ENCODE data around the gene POLR2B.

The POLR2B gene

DNA sequence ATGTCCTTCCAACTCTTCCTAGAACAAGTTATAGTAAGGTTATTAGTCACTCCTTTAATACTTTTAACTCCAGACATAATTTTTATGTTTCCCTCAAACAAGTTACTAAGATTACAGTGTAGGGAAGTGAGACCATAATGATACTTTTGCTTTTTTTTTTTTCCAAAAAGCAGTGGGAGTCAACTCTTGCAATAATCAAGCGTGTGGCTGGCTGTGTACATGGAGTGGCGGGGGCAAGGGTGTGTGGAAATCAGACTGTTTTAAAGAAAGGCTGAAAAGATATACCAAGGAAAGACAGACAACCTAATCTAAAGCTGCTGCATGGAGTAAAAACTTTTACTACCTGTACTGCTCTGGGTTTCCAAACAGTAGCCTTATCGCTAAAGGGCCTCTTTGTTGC lies 5.4 kb upstream of the POLR2B start:
- H3K4me3 Mint-ChIP-seq, result no peak overlapping the region

GRCh38 chr4:56976283-56976836 lies 2.3 kb upstream of the POLR2B start:
- H3K9me3 Mint-ChIP-seq, result peaks cover 12% of the 10 kb centered on the region
- H3K4me3 Mint-ChIP-seq, result peak overlapping the region; percentile 100
- no peaks in the 10 kb centered on the region for H3K27me3 Mint-ChIP-seq (ENCODE audit: low read depth)
- peaks cover 44% of the 10 kb centered on the region for H3K36me3 Mint-ChIP-seq (ENCODE audit: low read depth)
- H3K27ac Mint-ChIP-seq, result peak overlapping the region; percentile 74
- H3K4me1 Mint-ChIP-seq (ENCODE audit: low read depth), result peaks cover 48% of the 10 kb centered on the region

More for the DNA sequence above, 5.4 kb upstream of the POLR2B start:
- Mint-ChIP-seq H3K36me3 (ENCODE audit: low read depth) (peaks cover 52% of the 10 kb centered on the region), H3K9me3 (peaks cover 12% of the 10 kb centered on the region), H3K27ac (no peak overlapping the region), H3K4me1 (ENCODE audit: low read depth) (peaks cover 30% of the 10 kb centered on the region), H3K27me3 (ENCODE audit: low read depth) (no peaks in the 10 kb centered on the region)

DNA sequence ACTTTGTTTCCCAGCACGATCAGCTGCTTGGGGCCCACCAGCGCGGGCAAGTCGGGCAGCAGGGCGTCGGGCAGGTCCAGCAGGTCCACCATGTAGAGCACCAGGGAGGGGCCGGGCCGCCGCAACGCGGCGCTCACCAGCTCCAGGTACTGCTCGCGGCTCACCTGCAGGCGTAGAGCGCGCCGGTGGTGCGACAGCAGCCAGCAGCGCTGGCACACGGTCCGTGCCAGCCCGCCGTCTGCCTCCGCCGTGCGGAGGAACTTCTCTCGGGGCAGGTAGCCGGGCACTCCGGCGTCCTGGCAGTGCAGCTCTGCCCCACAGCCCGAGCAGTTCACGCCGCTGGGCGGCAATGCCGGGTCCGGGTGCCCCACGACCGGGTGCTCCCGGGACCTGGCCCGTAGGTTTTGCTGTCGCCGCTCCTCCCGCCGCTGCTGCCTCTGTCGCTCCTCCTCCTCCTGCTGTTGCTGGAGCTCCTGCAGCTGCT lies 1.8 kb upstream of the POLR2B start:
- Mint-ChIP-seq H3K36me3 (ENCODE audit: low read depth) (peaks cover 45% of the 10 kb centered on the region), H3K4me3 (peak overlapping the region; percentile 100), H3K9me3 (peaks cover 12% of the 10 kb centered on the region), H3K27me3 (ENCODE audit: low read depth) (no peaks in the 10 kb centered on the region), H3K27ac (peak overlapping the region; percentile 99), H3K4me1 (ENCODE audit: low read depth) (peaks cover 52% of the 10 kb centered on the region)

- Mint-ChIP-seq H3K27ac (peak within 1 kb of the TSS; percentile 100), H3K4me1 (ENCODE audit: low read depth) (peaks cover 51% of the 10 kb centered on the region), H3K4me3 (peak within 1 kb of the TSS; percentile 100), H3K27me3 (ENCODE audit: low read depth) (no peaks in the 10 kb centered on the region), H3K36me3 (ENCODE audit: low read depth) (peaks cover 42% of the 10 kb centered on the region), H3K9me3 (peaks cover 12% of the 10 kb centered on the region)
Observed at GRCh38 chr4:56977321-56978012, 1.2 kb upstream of the POLR2B start, which contains the start of gene NOA1. NOA1 (minus strand) TSS chr4:56977606; CDS start chr4:56977585, 21 bp downstream.

GRCh38 chr4:56979421-56980072 lies 851 bp downstream of the POLR2B start:
- Mint-ChIP-seq H3K36me3 (ENCODE audit: low read depth) (peaks cover 27% of the 10 kb centered on the region), H3K4me1 (ENCODE audit: low read depth) (peaks cover 50% of the 10 kb centered on the region), H3K27ac (peak overlapping the region; percentile 100)

GRCh38 chr4:56981795-56982201 lies 3.1 kb downstream of the POLR2B start:
- peak overlapping the region; percentile 2 for H3K27ac Mint-ChIP-seq
- H3K9me3 Mint-ChIP-seq, result no peaks in the 10 kb centered on the region
- H3K4me1 Mint-ChIP-seq (ENCODE audit: low read depth), result peaks cover 49% of the 10 kb centered on the region
- H3K36me3 Mint-ChIP-seq (ENCODE audit: low read depth), result peaks cover 27% of the 10 kb centered on the region
- H3K4me3 Mint-ChIP-seq, result peak overlapping the region; percentile 100
- H3K27me3 Mint-ChIP-seq (ENCODE audit: low read depth), result no peaks in the 10 kb centered on the region

More at GRCh38 chr4:56979421-56980072, 851 bp downstream of the POLR2B start:
- peak overlapping the region; percentile 100 for H3K4me3 Mint-ChIP-seq
- no peaks in the 10 kb centered on the region for H3K27me3 Mint-ChIP-seq (ENCODE audit: low read depth)
- no peaks in the 10 kb centered on the region for H3K9me3 Mint-ChIP-seq

GRCh38 chr4:56986192-56986591 lies 7.5 kb downstream of the POLR2B start:
- Mint-ChIP-seq H3K9me3 (no peaks in the 10 kb centered on the region), H3K4me1 (ENCODE audit: low read depth) (peaks cover 43% of the 10 kb centered on the region), H3K27ac (no peak overlapping the region), H3K4me3 (no peak overlapping the region), H3K36me3 (ENCODE audit: low read depth) (peaks cover 45% of the 10 kb centered on the region), H3K27me3 (ENCODE audit: low read depth) (no peaks in the 10 kb centered on the region)

GRCh38 chr4:56986952-56987351 lies 8.3 kb downstream of the POLR2B start:
- H3K4me1 Mint-ChIP-seq (ENCODE audit: low read depth), result peaks cover 39% of the 10 kb centered on the region
- H3K36me3 Mint-ChIP-seq (ENCODE audit: low read depth), result peaks cover 48% of the 10 kb centered on the region
- H3K27me3 Mint-ChIP-seq (ENCODE audit: low read depth), result no peaks in the 10 kb centered on the region
- no peaks in the 10 kb centered on the region for H3K9me3 Mint-ChIP-seq
- no peak overlapping the region for H3K4me3 Mint-ChIP-seq
- H3K27ac Mint-ChIP-seq, result no peak overlapping the region

- Mint-ChIP-seq H3K27me3 (ENCODE audit: low read depth) (no peaks in the 10 kb centered on the region), H3K9me3 (no peaks in the 10 kb centered on the region), H3K4me3 (no peak overlapping the region), H3K36me3 (ENCODE audit: low read depth) (peaks cover 52% of the 10 kb centered on the region), H3K27ac (no peak overlapping the region), H3K4me1 (ENCODE audit: low read depth) (peaks cover 30% of the 10 kb centered on the region)
Observed at GRCh38 chr4:56990109-56990905, 11.6 kb downstream of the POLR2B start.

DNA sequence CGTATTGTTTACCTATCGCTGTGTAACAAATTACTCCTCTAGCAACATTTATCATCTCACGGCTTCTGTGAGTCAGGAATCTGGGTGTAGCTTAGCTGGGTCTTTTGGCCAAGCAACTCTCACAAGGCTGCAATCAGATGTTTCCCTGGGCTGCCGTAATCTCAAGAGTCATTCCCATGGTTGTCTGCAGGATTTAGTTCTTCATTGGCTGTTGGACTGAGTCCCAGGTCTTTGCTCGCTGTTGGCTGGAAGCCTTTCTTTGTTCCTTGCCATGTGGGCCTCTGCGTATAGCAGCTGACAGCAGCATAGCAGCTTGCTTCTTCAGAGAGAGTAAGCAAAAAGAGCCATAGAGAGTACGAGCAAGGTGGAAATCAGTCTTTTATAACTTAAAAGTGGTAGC lies 16.8 kb downstream of the POLR2B start:
- Mint-ChIP-seq H3K27me3 (ENCODE audit: low read depth) (no peaks in the 10 kb centered on the region), H3K27ac (no peak overlapping the region), H3K4me3 (no peak overlapping the region), H3K9me3 (no peaks in the 10 kb centered on the region), H3K4me1 (ENCODE audit: low read depth) (peaks cover 18% of the 10 kb centered on the region), H3K36me3 (ENCODE audit: low read depth) (peaks cover 51% of the 10 kb centered on the region)

DNA sequence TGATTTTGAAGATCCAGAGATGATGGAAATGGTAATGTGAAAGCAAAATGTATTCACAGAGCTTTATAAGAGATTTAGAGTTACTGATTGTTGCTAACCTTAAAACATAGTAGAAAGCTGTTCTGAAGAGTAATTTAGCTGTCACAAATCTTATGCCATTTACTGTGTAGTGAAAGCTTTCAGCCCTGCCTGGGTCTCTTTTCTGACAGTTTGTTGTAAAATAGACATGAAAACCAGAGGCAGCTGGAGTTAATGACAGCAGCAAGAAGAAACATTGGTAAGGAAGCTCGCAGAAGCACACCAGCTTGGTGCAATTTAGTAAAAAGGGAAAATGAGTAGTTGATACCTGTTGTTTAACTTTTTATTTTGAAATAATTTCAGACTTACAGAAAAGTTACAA lies 21.1 kb downstream of the POLR2B start:
- no peak overlapping the region for H3K4me3 Mint-ChIP-seq
- peaks cover 48% of the 10 kb centered on the region for H3K36me3 Mint-ChIP-seq (ENCODE audit: low read depth)
- no peaks in the 10 kb centered on the region for H3K27me3 Mint-ChIP-seq (ENCODE audit: low read depth)
- H3K27ac Mint-ChIP-seq, result no peak overlapping the region
- H3K9me3 Mint-ChIP-seq, result no peaks in the 10 kb centered on the region
- peaks cover 5% of the 10 kb centered on the region for H3K4me1 Mint-ChIP-seq (ENCODE audit: low read depth)

DNA sequence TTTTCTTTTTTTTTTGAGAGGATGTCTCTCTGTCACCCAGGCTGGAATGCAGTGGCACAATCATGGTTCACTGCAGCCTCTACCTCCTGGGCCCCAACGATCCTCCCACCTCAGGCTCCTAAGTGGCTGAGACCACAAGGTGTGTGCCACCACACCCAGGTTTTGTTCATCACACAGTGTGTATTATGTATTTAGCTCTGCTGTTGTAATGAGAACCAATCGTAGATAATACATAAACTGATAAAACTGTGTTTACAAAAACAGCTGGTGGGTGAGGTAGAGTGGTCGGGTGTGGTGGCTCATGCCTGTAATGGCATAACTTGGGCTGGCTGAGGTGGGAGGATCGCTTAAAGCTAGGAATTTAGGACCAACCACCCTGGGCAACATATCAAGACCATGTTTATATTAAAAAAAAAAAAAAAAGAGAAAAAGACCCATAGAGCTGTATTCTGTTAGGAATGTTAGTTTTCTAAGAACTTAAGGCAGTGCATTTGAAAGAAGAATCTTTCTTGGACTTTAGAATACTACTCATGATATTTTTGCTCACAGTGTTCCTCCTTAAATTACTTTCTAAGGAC lies 34.9 kb downstream of the POLR2B start:
- Mint-ChIP-seq H3K27me3 (ENCODE audit: low read depth) (no peaks in the 10 kb centered on the region), H3K27ac (no peak overlapping the region), H3K9me3 (no peaks in the 10 kb centered on the region), H3K4me3 (no peak overlapping the region), H3K36me3 (ENCODE audit: low read depth) (peaks cover 38% of the 10 kb centered on the region), H3K4me1 (ENCODE audit: low read depth) (peaks cover 11% of the 10 kb centered on the region)

DNA sequence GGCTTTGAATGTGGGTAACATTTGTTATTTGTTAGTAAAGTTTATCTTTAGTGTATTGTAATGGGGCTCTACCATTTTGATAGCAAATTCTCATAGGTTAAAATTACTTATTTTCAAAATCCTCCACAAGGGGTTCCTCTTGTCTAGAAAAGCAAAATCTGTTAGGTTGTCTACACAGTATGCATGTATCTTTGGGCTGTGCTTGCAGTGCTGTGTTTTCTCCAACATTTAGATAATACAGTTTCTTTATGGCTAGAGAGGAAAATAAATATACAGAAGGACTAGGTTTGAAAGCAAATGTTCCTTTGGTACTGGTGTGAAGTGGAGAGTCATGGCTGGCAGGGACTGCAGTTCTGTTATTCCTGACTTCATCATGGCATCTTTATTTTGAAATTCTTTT lies 40.3 kb downstream of the POLR2B start:
- Mint-ChIP-seq H3K4me3 (no peak overlapping the region), H3K27me3 (ENCODE audit: low read depth) (no peaks in the 10 kb centered on the region), H3K36me3 (ENCODE audit: low read depth) (peaks cover 55% of the 10 kb centered on the region), H3K27ac (no peak overlapping the region), H3K9me3 (no peaks in the 10 kb centered on the region), H3K4me1 (ENCODE audit: low read depth) (peaks cover 9% of the 10 kb centered on the region)
